ENCODE measurements around the gene ERP44.

DNA sequence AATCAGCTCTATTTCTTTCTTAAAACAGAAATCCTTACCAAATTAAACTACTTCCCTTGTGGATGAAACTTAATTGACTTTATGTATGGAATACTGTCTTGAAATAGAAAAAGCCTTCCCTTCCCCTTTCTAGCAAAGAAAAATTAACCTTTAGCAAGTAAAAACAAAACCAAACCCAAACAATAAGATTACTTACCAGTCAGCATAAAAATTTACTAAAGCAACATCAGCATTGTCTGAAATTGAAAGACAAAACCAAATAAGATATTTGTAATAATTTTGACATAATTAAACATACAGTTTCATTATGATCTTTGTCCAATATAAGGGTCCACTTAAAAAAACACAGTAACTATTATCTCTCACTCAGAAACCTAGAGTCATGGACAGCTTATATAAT lies 41.2 kb downstream of the ERP44 start:
- TF ChIP-seq, protein P1, sequence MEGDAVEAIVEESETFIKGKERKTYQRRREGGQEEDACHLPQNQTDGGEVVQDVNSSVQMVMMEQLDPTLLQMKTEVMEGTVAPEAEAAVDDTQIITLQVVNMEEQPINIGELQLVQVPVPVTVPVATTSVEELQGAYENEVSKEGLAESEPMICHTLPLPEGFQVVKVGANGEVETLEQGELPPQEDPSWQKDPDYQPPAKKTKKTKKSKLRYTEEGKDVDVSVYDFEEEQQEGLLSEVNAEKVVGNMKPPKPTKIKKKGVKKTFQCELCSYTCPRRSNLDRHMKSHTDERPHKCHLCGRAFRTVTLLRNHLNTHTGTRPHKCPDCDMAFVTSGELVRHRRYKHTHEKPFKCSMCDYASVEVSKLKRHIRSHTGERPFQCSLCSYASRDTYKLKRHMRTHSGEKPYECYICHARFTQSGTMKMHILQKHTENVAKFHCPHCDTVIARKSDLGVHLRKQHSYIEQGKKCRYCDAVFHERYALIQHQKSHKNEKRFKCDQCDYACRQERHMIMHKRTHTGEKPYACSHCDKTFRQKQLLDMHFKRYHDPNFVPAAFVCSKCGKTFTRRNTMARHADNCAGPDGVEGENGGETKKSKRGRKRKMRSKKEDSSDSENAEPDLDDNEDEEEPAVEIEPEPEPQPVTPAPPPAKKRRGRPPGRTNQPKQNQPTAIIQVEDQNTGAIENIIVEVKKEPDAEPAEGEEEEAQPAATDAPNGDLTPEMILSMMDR (IDR thresholded peaks at IDR 0.05; ENCODE audit: low read depth, low read length), result no peak
- no peak for TF ChIP-seq MYC (IDR thresholded peaks at IDR 0.05; ENCODE audit: low read depth, low read length)
